ENCODE measurements around the gene TMEM132C. TPM values are rescaled to one million over a fixed set of nuclear protein-coding genes. Genes with fewer than 3 reads are reported as not detected.
"Not testable (repeated sequence)": the region's sequence is repeated elsewhere in the genome, so short reads cannot be mapped to it uniquely, and the experiment has no call there.

TMEM132C gene
- total RNA-seq, 1 experiment from 2014 or later = not detected

DNA sequence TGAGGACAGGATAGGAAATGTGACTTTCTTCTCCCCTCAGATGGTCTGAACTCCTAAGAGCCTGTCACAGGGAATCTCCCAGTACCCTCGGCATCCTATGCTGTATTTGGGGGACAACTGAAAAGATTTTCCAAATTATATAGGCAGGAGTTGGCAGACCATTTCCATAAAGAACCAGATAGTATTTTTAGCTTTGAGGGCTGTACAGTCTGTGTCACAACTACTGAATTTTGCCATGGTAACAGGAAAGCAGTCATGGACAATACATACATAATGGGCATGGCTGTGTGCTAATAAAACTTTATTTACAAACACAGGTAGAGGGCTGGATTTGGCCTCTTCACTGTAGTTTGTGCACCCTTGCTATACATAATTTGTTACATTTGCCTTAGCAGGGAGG, 30.4 kb upstream of the TMEM132C start:
- no peak overlapping the region for H3K27ac Mint-ChIP-seq (ENCODE audit: unreplicated experiment)
- no peak for DNase-seq
- no peaks in the 10 kb centered on the region for H3K27me3 Mint-ChIP-seq (ENCODE audit: unreplicated experiment)
- H3K36me3 Mint-ChIP-seq (ENCODE audit: insufficient read depth, unreplicated experiment) = no peaks in the 10 kb centered on the region
- intact Hi-C loops (cut with micrococcal nuclease; ENCODE audit: unreplicated experiment) = no loop called here
- TF ChIP-seq, protein P1, sequence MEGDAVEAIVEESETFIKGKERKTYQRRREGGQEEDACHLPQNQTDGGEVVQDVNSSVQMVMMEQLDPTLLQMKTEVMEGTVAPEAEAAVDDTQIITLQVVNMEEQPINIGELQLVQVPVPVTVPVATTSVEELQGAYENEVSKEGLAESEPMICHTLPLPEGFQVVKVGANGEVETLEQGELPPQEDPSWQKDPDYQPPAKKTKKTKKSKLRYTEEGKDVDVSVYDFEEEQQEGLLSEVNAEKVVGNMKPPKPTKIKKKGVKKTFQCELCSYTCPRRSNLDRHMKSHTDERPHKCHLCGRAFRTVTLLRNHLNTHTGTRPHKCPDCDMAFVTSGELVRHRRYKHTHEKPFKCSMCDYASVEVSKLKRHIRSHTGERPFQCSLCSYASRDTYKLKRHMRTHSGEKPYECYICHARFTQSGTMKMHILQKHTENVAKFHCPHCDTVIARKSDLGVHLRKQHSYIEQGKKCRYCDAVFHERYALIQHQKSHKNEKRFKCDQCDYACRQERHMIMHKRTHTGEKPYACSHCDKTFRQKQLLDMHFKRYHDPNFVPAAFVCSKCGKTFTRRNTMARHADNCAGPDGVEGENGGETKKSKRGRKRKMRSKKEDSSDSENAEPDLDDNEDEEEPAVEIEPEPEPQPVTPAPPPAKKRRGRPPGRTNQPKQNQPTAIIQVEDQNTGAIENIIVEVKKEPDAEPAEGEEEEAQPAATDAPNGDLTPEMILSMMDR (IDR thresholded peaks at IDR 0.05; ENCODE audit: unreplicated experiment) = no peak
- BruUV-seq (replicated peaks) = no TSS peak
- H3K4me3 Mint-ChIP-seq (ENCODE audit: low read depth, unreplicated experiment) = no peak overlapping the region
- H3K4me1 Mint-ChIP-seq (ENCODE audit: low read depth, unreplicated experiment) = no peaks in the 10 kb centered on the region
- H3K9me3 Mint-ChIP-seq (ENCODE audit: low read depth, unreplicated experiment) = peaks cover 20% of the 10 kb centered on the region
- CTCF ChIA-PET = no interaction called here

GRCh38 chr12:128240745-128241144, 26.2 kb upstream of the TMEM132C start:
- Mint-ChIP-seq H3K4me3 (ENCODE audit: low read depth, unreplicated experiment) (no peak overlapping the region), H3K27ac (ENCODE audit: unreplicated experiment) (no peak overlapping the region), H3K9me3 (ENCODE audit: low read depth, unreplicated experiment) (peaks cover 7% of the 10 kb centered on the region), H3K4me1 (ENCODE audit: low read depth, unreplicated experiment) (no peaks in the 10 kb centered on the region), H3K27me3 (ENCODE audit: unreplicated experiment) (no peaks in the 10 kb centered on the region), H3K36me3 (ENCODE audit: insufficient read depth, unreplicated experiment) (no peaks in the 10 kb centered on the region)
- CTCF ChIA-PET = no interaction called here
- BruUV-seq (replicated peaks) = no TSS peak
- intact Hi-C loops (cut with micrococcal nuclease; ENCODE audit: unreplicated experiment) = no loop called here
- no peak for DNase-seq
- TF ChIP-seq, protein P1 (IDR thresholded peaks at IDR 0.05; ENCODE audit: unreplicated experiment) = no peak

GRCh38 chr12:128245121-128245520, 21.8 kb upstream of the TMEM132C start:
- CTCF ChIA-PET = no interaction called here
- no peak for DNase-seq
- Mint-ChIP-seq H3K27ac (ENCODE audit: unreplicated experiment) (no peak overlapping the region), H3K36me3 (ENCODE audit: insufficient read depth, unreplicated experiment) (no peaks in the 10 kb centered on the region), H3K4me1 (ENCODE audit: low read depth, unreplicated experiment) (no peaks in the 10 kb centered on the region), H3K27me3 (ENCODE audit: unreplicated experiment) (no peaks in the 10 kb centered on the region), H3K9me3 (ENCODE audit: low read depth, unreplicated experiment) (peaks cover 8% of the 10 kb centered on the region), H3K4me3 (ENCODE audit: low read depth, unreplicated experiment) (no peak overlapping the region)
- intact Hi-C loops (cut with micrococcal nuclease; ENCODE audit: unreplicated experiment) = no loop called here
- no TSS peak for BruUV-seq (replicated peaks)
- TF ChIP-seq, protein P1 (IDR thresholded peaks at IDR 0.05; ENCODE audit: unreplicated experiment) = no peak

DNA sequence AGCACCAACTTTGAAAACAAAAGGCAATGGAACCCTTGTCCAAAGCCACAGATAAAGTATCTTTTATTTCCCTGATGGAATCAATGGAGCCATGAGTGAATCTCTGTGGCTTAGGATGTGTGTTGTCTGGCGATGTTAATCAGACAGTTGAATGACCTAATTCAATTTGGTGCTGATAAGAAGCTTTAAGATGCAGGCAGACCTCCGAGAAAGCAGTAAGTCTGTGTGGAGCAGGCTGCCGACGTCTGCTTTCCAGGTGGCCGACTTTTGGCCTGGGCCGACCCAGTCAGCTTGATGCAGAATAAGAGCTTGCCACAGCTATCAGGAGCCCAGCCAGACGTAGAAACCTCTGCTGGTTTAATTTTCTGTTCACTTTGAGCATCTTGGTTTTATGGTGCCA, 21.1 kb upstream of the TMEM132C start:
- TF ChIP-seq, protein P1 (IDR thresholded peaks at IDR 0.05; ENCODE audit: unreplicated experiment) = no peak
- no peak overlapping the region for H3K27ac Mint-ChIP-seq (ENCODE audit: unreplicated experiment)
- no peak for DNase-seq
- peaks cover 8% of the 10 kb centered on the region for H3K9me3 Mint-ChIP-seq (ENCODE audit: low read depth, unreplicated experiment)
- H3K4me3 Mint-ChIP-seq (ENCODE audit: low read depth, unreplicated experiment) = no peak overlapping the region
- no peaks in the 10 kb centered on the region for H3K27me3 Mint-ChIP-seq (ENCODE audit: unreplicated experiment)
- H3K36me3 Mint-ChIP-seq (ENCODE audit: insufficient read depth, unreplicated experiment) = no peaks in the 10 kb centered on the region
- intact Hi-C loops (cut with micrococcal nuclease; ENCODE audit: unreplicated experiment) = no loop called here
- BruUV-seq (replicated peaks) = no TSS peak
- CTCF ChIA-PET = no interaction called here
- no peaks in the 10 kb centered on the region for H3K4me1 Mint-ChIP-seq (ENCODE audit: low read depth, unreplicated experiment)

DNA sequence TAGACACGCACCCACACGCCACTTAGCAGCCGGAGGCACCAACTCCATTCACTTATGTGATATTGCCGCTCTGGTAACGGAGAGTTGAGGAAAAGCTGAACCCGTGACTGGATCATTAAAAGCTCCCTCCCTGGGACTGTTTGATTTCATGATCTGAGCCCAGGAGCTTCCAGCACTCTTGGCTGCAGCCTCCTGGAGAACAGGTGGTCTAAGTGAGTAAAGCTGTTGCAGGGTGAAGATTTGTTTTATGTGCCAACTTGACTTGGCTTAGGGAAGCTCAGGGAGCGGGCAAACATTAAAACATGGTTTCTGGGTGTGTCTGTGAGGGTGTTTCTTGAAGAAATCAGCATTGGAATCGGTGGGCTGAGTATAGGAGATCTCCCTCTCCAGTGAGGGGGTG, 16.9 kb upstream of the TMEM132C start:
- no peaks in the 10 kb centered on the region for H3K36me3 Mint-ChIP-seq (ENCODE audit: insufficient read depth, unreplicated experiment)
- H3K4me1 Mint-ChIP-seq (ENCODE audit: low read depth, unreplicated experiment) = no peaks in the 10 kb centered on the region
- H3K9me3 Mint-ChIP-seq (ENCODE audit: low read depth, unreplicated experiment) = peaks cover 11% of the 10 kb centered on the region
- no peaks in the 10 kb centered on the region for H3K27me3 Mint-ChIP-seq (ENCODE audit: unreplicated experiment)
- TF ChIP-seq, protein P1 (IDR thresholded peaks at IDR 0.05; ENCODE audit: unreplicated experiment) = no peak
- intact Hi-C loops (cut with micrococcal nuclease; ENCODE audit: unreplicated experiment) = no loop called here
- no TSS peak for BruUV-seq (replicated peaks)
- no peak overlapping the region for H3K27ac Mint-ChIP-seq (ENCODE audit: unreplicated experiment)
- no peak for DNase-seq
- CTCF ChIA-PET = no interaction called here
- no peak overlapping the region for H3K4me3 Mint-ChIP-seq (ENCODE audit: low read depth, unreplicated experiment)

DNA sequence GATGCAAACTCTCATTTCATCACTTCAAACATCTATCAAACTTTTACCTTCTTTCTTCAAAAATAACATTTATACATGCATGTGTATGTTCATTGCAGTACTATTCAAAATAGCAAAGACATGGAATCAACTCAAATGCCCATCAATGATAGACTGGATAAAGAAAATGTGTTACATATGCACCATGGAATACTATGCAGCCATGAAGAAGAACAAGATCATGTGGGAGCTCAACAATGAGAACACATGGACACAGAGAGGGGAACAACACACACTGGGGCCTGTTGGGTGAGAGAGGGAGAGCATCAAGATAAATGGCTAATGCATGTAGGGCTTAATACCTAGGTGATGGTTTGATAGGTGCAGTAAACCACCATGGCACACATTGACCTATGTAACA, 13.1 kb upstream of the TMEM132C start:
- CTCF ChIA-PET; H3K4me1 Mint-ChIP-seq (ENCODE audit: low read depth, unreplicated experiment); BruUV-seq (replicated peaks): not testable (repeated sequence)

More for the DNA sequence above, 13.1 kb upstream of the TMEM132C start:
- H3K36me3 Mint-ChIP-seq (ENCODE audit: insufficient read depth, unreplicated experiment); intact Hi-C loops (cut with micrococcal nuclease; ENCODE audit: unreplicated experiment); H3K27ac Mint-ChIP-seq (ENCODE audit: unreplicated experiment); H3K4me3 Mint-ChIP-seq (ENCODE audit: low read depth, unreplicated experiment); H3K27me3 Mint-ChIP-seq (ENCODE audit: unreplicated experiment); DNase-seq: not testable (repeated sequence)
- H3K9me3 Mint-ChIP-seq (ENCODE audit: low read depth, unreplicated experiment) = peaks cover 18% of the 10 kb centered on the region
